Activated B cell treated with CpG ODN at 0.5 μM for 24 hours (primary cell): ENCODE measurements around the gene PBX1. TPM values are rescaled to one million over a fixed set of nuclear protein-coding genes. Genes with fewer than 3 reads are reported as not detected.

Source experiments
- ATAC-seq: fragments of 200-7000 bp; cut with Tn5 transposase; one replicate; pipeline ENCODE4 v1.10.0; 2021; ENCODE audit warnings: low read depth, mild to moderate bottlenecking, moderate library complexity
- CTCF ChIA-PET: fragments of 350-600 bp; sonication (Branson Sonifier 250); formaldehyde crosslinking; loops from one replicate; lab custom pipeline; 2021; ENCODE audit warnings: antibody characterized with exemption; lab: Charles Lee
- POLR2A ChIA-PET: fragments of 350-600 bp; sonication (Branson Sonifier 250); formaldehyde crosslinking; loops from one replicate; lab custom pipeline; 2021; ENCODE audit warnings: antibody characterized with exemption; lab: Charles Lee
- DNase-seq: peaks from one replicate; pipeline ENCODE4 v3.0.0; 2022
- H3K27ac Mint-ChIP-seq: one replicate; pipeline ENCODE4 v1.8.0; 2020; ENCODE audit warnings: mixed read lengths
- H3K27me3 Mint-ChIP-seq: one replicate; pipeline ENCODE4 v1.8.0; 2021; ENCODE audit warnings: mixed read lengths
- H3K36me3 Mint-ChIP-seq: one replicate; pipeline ENCODE4 v1.8.0; 2021; ENCODE audit warnings: low read depth, mixed read lengths
- H3K4me1 Mint-ChIP-seq: one replicate; pipeline ENCODE4 v1.8.0; 2021; ENCODE audit warnings: mixed read lengths
- H3K4me3 Mint-ChIP-seq: one replicate; pipeline ENCODE4 v1.8.0; 2020; ENCODE audit warnings: mild to moderate bottlenecking, mixed read lengths
- H3K9me3 Mint-ChIP-seq: one replicate; pipeline ENCODE4 v1.8.0; 2020; ENCODE audit warnings: mixed read lengths
- CTCF ChIP-seq: fragments of 200-600 bp; IDR thresholded peaks from one replicate; pipeline ENCODE4 v1.8.0; 2022; ENCODE audit warnings: antibody characterized with exemption, mild to moderate bottlenecking
- intact Hi-C: fragments of 100-400 bp; cut with micrococcal nuclease; formaldehyde crosslinking; loops from one replicate; pipeline ENCODE4 v1.15.1; 2024
- total RNA-seq: library from RNA; stranded (reverse); gene quantifications from 2 replicates; pipeline ENCODE4 v1.2.3, GENCODE V29; 2022

The PBX1 gene
- total RNA-seq, 1 donor from 2014 or later = not detected

GRCh38 chr1:164740000-164740526 is 181.1 kb downstream of the PBX1 start:
- H3K4me3 Mint-ChIP-seq = no peak overlapping the region
- ATAC-seq (no peak), DNase-seq (no peak)
- ChIA-PET CTCF (interaction anchor here (0.6 kb wide), 1 partner anchor 851 kb away, joined by 3 read pairs; no protein-coding TSS in a partner anchor), POLR2A (no interaction called here)
- no peak for TF ChIP-seq CTCF
- no peaks in the 10 kb centered on the region for H3K4me1 Mint-ChIP-seq
- H3K9me3 Mint-ChIP-seq = no peaks in the 10 kb centered on the region
- no peaks in the 10 kb centered on the region for H3K36me3 Mint-ChIP-seq
- H3K27me3 Mint-ChIP-seq = no peaks in the 10 kb centered on the region
- intact Hi-C loops = no loop called here
- H3K27ac Mint-ChIP-seq = no peak overlapping the region

- no peaks in the 10 kb centered on the region for H3K4me1 Mint-ChIP-seq
- CTCF ChIA-PET = no interaction called here
- intact Hi-C loops = no loop called here
- no peak overlapping the region for H3K4me3 Mint-ChIP-seq
- no peak for ATAC-seq
- H3K27me3 Mint-ChIP-seq = no peaks in the 10 kb centered on the region
- no peaks in the 10 kb centered on the region for H3K9me3 Mint-ChIP-seq
- no peak for DNase-seq
- no peak overlapping the region for H3K27ac Mint-ChIP-seq
- POLR2A ChIA-PET = no interaction called here
- no peaks in the 10 kb centered on the region for H3K36me3 Mint-ChIP-seq
- TF ChIP-seq CTCF = no peak
Observed at GRCh38 chr1:164742745-164743144, 183.8 kb downstream of the PBX1 start.

- Mint-ChIP-seq H3K9me3 (no peaks in the 10 kb centered on the region), H3K27ac (no peak overlapping the region), H3K27me3 (no peaks in the 10 kb centered on the region), H3K4me1 (no peaks in the 10 kb centered on the region), H3K4me3 (no peak overlapping the region), H3K36me3 (no peaks in the 10 kb centered on the region)
- CTCF ChIA-PET = no interaction called here
- no peak for ATAC-seq
- DNase-seq = no peak
- POLR2A ChIA-PET = no interaction called here
- no peak for TF ChIP-seq CTCF
- intact Hi-C loops = no loop called here
Observed at GRCh38 chr1:164743976-164744375, 185.0 kb downstream of the PBX1 start.

- H3K4me1 Mint-ChIP-seq = no peaks in the 10 kb centered on the region
- H3K4me3 Mint-ChIP-seq = no peak overlapping the region
- DNase-seq (no peak), ATAC-seq (no peak)
- CTCF ChIA-PET = interaction anchor here (1.0 kb wide), 1 partner anchor 38 kb away, joined by 3 read pairs; no protein-coding TSS in a partner anchor
- POLR2A ChIA-PET = no interaction called here
- H3K27me3 Mint-ChIP-seq = no peaks in the 10 kb centered on the region
- H3K36me3 Mint-ChIP-seq = no peaks in the 10 kb centered on the region
- no peak for TF ChIP-seq CTCF
- intact Hi-C loops = no loop called here
- H3K27ac Mint-ChIP-seq = no peak overlapping the region
- no peaks in the 10 kb centered on the region for H3K9me3 Mint-ChIP-seq
Observed at GRCh38 chr1:164745736-164746135, 186.8 kb downstream of the PBX1 start.

- ATAC-seq (no peak), DNase-seq (no peak)
- H3K4me1 Mint-ChIP-seq = no peaks in the 10 kb centered on the region
- no peak for TF ChIP-seq CTCF
- H3K36me3 Mint-ChIP-seq = no peaks in the 10 kb centered on the region
- intact Hi-C loops = no loop called here
- POLR2A ChIA-PET = no interaction called here
- no peak overlapping the region for H3K27ac Mint-ChIP-seq
- CTCF ChIA-PET = no interaction called here
- no peaks in the 10 kb centered on the region for H3K27me3 Mint-ChIP-seq
- H3K4me3 Mint-ChIP-seq = no peak overlapping the region
- no peaks in the 10 kb centered on the region for H3K9me3 Mint-ChIP-seq
Observed at GRCh38 chr1:164746632-164747031, 187.6 kb downstream of the PBX1 start.
